ENCODE data around the gene USP48.

USP48 gene

DNA sequence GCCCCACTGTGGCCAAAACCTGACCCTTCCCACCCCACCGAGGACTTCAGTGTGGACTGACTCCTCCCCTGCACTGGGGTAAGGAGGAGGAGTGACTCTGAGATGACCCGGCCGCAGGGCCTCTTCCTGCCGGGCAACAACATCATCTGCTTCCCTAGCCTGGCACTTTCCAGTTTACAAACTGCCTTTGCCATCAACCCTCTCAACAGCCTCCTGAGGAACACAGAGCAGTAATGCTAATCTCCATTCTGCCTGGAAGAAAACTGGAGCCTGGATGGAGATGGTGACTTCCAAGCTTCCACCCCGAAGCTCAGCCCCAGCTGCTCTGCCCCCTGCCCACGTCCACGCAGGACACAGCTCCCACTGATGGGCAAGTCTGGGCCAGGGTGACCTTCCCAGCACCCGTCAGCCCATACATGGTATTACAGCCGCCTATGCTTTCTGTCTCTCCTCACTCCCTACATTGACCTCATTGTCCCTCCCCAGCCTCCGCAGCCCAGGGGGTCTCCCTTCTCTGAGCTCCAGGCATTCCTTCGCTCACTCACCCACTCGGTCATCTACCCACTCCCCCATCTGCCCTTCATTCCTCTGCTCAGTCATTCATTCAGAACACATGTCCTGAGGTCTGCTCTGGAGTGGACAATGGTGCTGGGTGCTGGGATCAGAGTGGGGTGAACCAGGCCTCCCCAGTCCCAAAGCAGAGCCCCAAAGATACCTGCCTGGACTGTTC lies 148.0 kb downstream of the USP48 start:
- TF ChIP-seq GATA3 (IDR thresholded peaks at IDR 0.05; ENCODE audit: low read depth, low read length) (no peak), GATA2 (IDR thresholded peaks at IDR 0.05; ENCODE audit: low read depth, low read length) (no peak)

DNA sequence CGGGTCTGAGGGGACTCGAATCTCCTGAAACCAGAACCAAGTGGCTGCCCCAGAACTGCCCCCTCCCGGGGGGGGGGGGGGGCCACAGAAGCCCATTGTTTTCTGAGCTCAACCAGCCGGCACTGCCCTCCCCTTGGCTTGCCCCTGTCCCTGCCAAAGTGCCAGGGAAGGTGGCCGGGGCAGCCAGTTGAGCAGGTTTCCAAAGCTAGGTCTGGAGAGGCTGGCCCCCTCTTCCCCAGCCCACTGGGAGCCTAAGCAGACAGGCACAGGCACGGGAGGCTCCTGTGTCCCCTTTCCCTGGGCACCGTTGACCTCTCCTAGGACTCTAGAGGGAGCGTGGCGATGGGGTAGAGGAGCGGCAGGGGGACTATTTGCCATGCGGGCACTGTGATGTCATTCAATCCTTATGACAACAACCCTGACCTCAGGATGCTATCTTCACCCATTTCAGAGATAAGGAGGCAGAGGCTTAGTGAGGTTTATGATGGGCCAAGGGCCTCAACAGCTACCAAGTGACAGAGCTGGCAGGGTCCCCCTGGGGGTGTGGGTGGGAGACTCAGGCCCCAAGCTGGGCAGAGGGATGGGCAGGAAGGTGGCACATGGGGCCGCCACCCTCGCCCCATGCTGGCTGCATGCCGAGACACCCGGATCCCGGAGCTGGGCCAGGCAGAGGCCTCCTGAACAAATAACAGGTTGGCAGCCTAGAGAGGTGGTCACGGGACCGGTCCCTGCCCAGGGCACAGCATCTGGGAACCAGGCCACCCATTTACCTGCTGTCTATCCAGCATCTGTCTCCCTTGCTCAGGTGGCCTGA lies 148.8 kb downstream of the USP48 start:
- TF ChIP-seq GATA3 (IDR thresholded peaks at IDR 0.05; ENCODE audit: low read depth, low read length) (no peak), GATA2 (IDR thresholded peaks at IDR 0.05; ENCODE audit: low read depth, low read length) (no peak)

DNA sequence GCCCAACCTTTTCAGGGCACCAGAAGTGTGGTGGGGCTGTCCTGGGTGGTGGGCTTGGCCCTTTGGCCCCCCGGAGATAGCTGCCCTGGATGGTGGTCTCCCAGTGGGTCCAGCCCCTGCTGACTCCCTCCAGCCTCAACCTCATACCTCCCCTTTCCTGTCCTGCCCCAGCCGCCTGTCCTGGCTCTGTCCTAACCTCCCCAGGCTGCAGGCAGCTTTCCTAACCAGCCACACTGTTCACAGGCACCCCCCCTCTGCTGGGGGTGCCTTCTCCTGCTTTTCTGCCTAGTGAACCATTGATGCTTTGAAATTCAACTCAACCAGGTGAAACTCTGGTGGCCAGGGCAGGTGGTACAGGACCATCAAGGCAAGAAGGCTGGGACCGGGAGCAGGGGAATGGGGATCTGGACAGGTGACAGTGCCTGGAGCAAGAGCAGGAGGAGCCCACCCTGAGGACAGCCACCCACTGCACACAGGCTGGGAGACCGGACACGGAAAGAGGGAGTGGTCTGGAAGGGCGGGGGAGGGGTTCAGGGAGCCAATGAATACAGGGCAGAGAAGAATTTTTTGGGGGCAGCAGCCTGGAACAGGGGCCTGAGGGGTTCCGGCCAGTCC lies 149.7 kb downstream of the USP48 start:
- TF ChIP-seq GATA2 (IDR thresholded peaks at IDR 0.05; ENCODE audit: low read depth, low read length) (no peak), GATA3 (IDR thresholded peaks at IDR 0.05; ENCODE audit: low read depth, low read length) (no peak)

- TF ChIP-seq GATA2 (IDR thresholded peaks at IDR 0.05; ENCODE audit: low read depth, low read length) (peak; percentile 88), GATA3 (IDR thresholded peaks at IDR 0.05; ENCODE audit: low read depth, low read length) (no peak; the same call in 1 of the 2 replicates)
Measured at GRCh38 chr1:21631944-21632887, 150.7 kb downstream of the USP48 start.

DNA sequence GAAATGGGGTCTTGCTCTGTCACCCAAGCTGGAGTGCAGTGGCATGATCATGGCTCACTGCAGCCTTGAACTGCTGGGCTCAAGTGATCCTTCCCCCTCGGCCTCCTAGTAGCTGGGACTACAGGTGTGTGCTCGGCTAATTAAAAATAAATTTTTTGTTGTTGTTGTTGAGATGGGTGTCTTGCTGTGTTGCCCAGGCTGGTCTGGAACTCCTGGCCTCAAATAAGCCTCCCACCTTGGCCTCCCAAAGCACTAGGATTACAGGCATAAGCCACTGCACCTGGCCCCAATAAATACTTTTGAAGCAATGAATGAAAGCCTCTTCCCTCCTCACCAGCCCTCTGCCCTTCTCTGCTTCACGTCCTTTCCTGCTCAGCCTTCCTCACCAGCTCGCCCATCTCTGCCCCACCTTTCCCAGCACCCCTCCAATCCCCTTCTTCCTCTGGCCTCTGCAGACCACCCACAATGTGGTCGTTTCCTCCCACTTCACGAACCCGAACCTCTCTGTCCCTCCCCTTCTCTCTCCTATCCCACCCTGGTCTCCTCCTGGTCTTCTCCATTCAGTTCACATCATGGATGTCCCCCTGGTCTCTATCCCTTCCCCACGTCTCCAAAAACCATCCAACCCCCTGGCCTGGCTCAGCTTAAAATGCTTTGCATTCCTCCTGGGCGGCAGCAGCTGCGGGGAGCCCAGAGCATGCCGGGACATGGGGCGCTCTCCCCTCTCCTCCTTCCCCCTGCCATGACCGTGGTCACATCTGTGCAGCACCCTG lies 152.2 kb downstream of the USP48 start:
- TF ChIP-seq GATA2 (IDR thresholded peaks at IDR 0.05; ENCODE audit: low read depth, low read length) (no peak), GATA3 (IDR thresholded peaks at IDR 0.05; ENCODE audit: low read depth, low read length) (no peak)

- TF ChIP-seq GATA2 (IDR thresholded peaks at IDR 0.05; ENCODE audit: low read depth, low read length) (no peak), GATA3 (IDR thresholded peaks at IDR 0.05; ENCODE audit: low read depth, low read length) (no peak)
Measured at GRCh38 chr1:21629971-21630370, 153.0 kb downstream of the USP48 start.

GRCh38 chr1:21628798-21629393 lies 154.1 kb downstream of the USP48 start:
- TF ChIP-seq GATA3 (IDR thresholded peaks at IDR 0.05; ENCODE audit: low read depth, low read length): no peak
- no peak for TF ChIP-seq GATA2 (IDR thresholded peaks at IDR 0.05; ENCODE audit: low read depth, low read length)

Data from SH-SY5Y (cell line).